ENCODE data around the gene TMEM108.

DNA sequence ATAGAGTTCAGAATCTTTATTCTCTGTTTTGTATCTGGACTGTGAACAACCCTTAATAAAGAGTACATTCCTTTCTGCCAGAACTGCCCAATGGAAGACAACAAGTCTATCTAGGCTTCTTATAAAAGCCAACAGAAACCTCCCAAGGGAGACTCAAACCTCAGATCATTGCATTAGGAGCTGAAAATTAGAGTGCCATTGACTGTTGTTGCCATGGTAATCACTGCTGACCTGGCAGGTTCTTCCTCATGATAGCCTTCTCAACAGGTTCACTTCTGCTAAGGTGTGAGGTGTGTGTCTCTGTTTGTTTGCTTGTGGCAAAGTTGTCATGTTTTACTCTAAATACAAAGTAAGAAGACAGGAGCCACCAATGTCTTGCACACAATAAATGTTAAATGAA, 79.2 kb downstream of the TMEM108 start:
- TF ChIP-seq ZNF274 (IDR thresholded peaks at IDR 0.05; ENCODE audit: low read depth, low read length), result no peak
- no peak for TF ChIP-seq SUZ12 (IDR thresholded peaks at IDR 0.05; ENCODE audit: extremely low read depth, insufficient read depth, insufficient read length)
- no peak for TF ChIP-seq YY1 (IDR thresholded peaks at IDR 0.05; ENCODE audit: insufficient read depth, insufficient read length)

Measured in NT2/D1 (cell line).